Measurements from ENCODE around the gene AMER2. TPM values are rescaled to one million over a fixed set of nuclear protein-coding genes. Genes with fewer than 3 reads are reported as not detected.
"Not testable (repeated sequence)": the region's sequence is repeated elsewhere in the genome, so short reads cannot be mapped to it uniquely, and the experiment has no call there.

The AMER2 gene
- polyA plus RNA-seq, 1 donor: 0.35 TPM

- DNase-seq: no peak
Observed at GRCh38 chr13:25186187-25186586, 14.1 kb upstream of the AMER2 start.

GRCh38 chr13:25181597-25181996 is 9.5 kb upstream of the AMER2 start:
- DNase-seq: no peak

DNA sequence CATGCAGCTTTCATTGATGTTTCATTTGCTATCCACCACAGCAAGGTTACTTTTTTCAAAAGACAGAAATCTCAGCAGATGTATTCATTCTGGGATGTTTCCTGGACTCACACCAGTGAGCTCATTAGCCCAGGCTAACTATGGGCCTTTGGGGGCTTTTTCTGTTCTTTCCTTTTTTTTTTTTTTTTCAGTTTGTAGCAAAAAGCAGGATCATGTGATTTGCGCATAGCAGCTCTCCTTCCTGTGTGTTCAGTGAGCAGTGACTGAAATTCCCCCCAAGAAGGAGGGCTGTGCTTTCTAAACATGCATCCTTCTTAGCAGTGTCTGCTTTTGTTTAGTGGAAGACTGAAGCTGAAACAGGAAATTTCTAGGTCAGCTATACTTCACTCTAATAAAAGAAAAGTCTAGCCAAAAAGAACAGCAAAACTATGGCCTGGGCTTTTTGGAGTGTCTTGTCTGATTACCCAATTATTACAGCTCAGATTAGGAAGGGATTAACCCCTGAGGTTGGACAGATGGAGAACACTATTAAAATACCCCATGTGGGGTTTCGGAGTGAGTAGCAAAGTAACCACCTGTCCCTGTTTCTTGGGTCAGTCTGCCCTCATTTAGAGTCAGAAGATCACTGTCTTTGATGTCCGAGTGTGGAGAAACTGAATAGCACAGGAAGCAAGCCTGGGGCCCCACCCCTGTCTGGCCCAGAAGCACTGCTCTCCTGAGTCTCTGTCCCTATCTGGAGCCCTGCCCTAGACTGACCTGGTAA is 8.9 kb upstream of the AMER2 start:
- DNase-seq: no peak

- DNase-seq: no peak
Observed at GRCh38 chr13:25179832-25180774, 8.0 kb upstream of the AMER2 start.

- no peak for DNase-seq
Observed at GRCh38 chr13:25179011-25179410, 6.9 kb upstream of the AMER2 start.

DNA sequence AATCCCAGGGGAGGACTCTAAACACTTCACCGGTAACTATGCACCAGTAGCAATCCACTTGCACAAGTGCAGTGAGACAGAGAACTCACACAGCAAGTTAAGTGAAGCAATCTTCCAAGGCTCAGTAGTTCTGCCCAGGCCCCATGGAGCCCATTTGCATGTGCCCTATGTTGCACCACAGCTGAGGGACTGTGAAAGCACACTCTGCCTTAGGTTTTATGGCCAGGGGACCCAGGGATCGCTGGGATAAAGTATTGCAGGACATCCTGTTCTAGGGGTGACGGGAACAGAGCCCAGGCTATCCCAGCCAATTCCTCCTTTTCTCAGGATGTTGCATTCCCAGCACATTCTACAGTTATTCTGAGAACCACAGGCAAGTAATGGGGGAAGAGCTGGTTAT is 6.0 kb upstream of the AMER2 start:
- DNase-seq: no peak

DNA sequence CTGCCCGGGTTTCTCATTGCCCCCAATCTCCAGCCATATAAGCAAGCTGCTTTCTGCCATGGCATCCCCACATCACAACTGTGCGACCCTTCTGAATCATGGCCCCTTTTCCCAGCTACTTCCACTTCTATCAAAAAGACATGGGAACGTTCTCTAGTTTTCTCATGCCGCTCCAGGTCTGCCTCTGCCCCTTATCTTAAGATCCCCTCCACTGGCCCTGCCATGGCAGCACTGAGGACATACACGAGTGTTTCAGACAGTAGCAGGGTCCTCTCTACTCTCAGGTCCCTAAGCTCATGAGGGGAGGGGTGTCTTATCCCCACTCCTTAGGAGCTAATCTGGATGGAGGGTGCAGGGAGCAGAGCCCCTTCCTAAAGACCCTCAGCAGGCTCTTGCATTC is 5.5 kb upstream of the AMER2 start:
- no peak for DNase-seq

DNA sequence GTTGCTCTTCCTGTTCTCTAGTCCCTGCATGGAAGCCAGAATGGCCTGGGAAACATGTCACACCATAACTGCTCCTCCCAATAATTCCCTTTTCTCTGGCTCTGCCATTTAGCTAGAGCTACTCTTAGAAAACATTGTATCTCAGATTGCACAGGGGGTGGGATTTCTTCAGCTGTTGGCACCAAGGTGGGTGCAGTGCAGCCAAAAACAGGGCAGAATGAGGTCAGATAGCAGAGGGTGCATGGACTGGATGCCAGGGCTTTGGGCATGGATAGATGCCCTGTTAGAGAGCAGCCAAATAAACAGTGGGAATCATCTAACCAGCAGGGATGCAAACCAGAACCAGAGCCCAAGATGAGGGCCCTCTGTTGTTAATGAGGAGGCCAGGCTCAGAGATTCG is 4.9 kb upstream of the AMER2 start:
- no peak for DNase-seq

DNA sequence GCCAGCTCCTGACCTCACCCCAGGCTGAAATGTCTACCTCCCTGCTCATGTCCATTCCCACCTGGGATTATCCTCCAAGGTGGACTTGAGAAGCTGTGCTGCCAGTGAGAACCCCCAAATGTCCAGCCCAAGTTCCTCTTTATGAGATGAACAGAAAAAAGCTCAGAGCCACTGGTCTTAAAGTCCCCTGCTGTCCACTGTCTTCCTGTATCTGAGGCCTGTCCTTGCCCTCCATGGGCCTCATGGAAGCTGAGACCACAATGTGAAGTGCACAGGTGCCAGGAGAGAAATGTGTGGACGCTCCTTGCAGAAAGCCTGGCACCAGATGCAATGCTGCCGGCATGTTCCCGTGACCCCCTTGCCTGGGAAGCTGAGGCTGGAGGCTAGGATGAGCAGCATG is 3.3 kb upstream of the AMER2 start:
- no peak for DNase-seq

DNA sequence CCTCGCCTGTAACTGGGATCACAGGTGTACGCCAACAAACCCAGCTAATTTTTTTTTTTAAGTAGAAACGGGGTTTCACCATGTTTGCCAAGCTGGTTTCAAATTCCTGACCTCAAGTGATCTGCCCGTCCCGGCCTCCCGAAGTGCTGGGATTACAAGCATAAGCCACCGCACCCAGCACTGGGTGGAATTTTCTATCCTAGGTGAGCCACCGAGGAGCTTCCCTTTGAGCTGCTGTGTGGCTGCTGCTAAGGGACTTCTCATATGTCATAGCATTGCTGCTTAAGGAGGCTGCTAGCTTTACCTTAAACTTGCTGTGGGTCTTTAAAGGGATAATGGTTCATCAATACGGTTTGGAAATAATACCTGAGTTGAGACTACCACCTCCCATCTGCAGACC is 2.9 kb upstream of the AMER2 start:
- DNase-seq: no peak

- no peak for DNase-seq
Observed at GRCh38 chr13:25174304-25174703, 2.2 kb upstream of the AMER2 start.

GRCh38 chr13:25172303-25172630 is 179 bp upstream of the AMER2 start:
- DNase-seq: no peak

GRCh38 chr13:25171170-25171516 is 945 bp downstream of the AMER2 start:
- no peak for DNase-seq

DNA sequence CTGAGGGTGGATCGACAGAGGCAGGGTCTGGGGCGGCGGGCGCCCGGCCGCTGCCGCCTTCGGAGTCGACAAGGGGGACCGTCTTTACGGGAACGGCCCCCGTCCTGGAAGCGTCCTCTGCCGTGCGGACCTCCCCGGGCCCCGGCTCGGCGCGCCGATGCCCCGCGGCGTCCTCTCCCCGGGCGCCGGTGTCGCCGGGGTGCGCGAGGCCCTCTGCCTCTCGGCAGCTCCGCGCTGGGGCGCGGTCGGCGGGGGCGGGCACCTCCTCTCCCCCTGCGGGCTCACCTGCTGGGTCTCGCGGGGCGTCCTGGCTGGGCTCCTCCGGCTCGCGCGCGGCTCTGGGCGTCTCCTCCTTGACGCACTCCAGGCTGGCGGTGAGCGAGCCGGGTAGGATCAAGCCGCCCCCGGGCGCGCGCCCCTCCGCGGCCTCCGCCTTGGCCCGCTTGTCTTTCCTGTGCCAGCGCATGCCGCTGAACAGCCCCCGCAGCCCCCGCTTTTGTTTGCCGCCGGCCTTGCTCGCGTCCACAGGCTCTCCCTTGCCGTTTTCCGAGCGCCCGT is 1.5 kb downstream of the AMER2 start:
- DNase-seq: no peak

DNA sequence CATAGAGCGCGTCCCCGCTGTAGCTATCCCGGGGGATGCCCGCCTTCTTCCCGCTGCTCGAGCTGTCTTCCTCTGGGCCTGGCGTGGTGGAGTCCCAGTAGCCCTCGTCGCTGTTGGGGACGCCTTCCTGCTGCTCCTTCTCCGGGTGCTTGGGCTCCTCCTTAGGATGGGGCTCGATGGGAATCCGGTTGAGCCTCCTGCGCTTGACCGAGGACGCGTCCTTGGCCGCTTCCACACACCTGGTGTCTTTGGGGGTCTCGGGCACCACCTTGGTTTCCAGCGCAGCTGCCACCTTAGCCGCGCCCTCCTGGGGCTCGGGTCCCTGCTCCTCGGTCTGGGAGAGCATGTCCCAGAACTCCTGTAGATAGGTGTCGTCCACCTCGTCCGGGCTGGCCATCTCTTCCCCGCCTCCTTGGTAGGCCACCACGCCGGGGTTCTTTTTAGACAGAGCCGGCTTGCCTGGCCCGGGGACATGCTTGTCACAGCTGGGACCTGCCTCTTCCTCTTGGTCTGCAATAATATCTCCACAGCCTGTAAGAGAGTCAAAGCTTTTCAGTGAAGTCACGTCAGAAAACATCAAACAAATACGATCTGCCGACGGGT is 2.0 kb downstream of the AMER2 start:
- DNase-seq: no peak

DNA sequence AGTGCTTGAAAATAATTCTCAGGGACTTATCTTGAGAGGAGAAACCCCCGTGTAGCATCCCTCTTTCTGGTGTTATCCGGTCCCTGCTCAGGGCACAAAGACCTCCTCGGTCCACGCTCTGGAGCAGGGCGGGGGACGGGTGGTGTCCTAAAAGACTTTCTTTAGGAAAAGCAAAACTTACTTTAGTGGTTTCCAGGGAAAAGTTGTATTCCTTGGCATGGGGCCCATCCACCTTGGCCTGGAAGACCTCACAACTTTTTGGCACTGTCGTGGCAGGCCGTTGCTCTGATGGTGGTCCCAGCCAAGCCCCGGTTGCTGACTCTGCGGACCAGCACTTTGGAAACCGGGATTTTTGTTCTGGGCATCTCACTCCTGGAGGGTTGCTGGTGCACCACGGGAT is 2.7 kb downstream of the AMER2 start:
- DNase-seq: no peak

DNA sequence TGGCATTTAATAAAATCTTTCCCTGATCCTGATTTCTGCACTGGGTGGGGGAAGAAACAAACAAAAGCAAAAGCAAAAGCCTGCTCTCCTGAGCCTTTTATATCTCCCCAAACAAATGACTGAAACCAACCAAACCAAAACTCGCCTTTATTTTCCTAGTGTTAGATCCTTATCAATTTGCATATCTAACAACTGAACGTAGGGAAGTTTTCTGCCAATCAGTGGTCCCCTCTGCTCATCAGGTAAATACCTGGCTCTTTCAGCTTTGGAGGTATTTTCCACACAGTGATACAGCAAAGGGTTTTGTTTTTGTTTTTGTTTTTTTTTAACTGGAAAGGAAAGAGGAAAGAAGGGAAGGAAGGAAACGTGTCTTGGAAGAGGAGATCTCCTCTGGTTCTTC is 3.3 kb downstream of the AMER2 start:
- no peak for DNase-seq

GRCh38 chr13:25167382-25168174 is 4.5 kb downstream of the AMER2 start:
- DNase-seq: no peak

GRCh38 chr13:25166306-25166705 is 5.8 kb downstream of the AMER2 start:
- no peak for DNase-seq

DNA sequence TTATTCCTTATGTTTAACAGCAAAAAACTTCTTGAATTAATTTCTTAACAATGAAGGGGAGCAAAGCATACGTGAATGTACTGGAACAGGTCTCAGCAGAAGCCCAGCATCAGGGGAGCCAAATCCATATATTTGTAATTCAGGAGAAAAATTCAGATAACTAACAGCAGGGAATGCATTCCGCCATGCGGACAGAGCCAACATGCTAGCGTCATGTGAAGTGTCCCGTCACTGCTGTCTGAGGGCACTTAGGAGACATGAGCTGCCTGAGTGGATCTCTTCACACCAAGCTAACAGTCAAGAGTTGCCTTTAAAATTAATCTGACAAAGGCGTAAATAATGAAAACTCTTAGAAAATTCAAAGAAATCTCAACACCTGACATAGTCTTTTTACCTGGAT is 6.4 kb downstream of the AMER2 start:
- DNase-seq: no peak

GRCh38 chr13:25165163-25165562 is 6.9 kb downstream of the AMER2 start:
- not testable (repeated sequence) for DNase-seq

GRCh38 chr13:25157681-25158080 is 14.4 kb downstream of the AMER2 start:
- no peak for DNase-seq

All from left kidney (tissue), 2 donors.